ENCODE measurements around the gene BABAM1.
A peak's percentile ranks its signal among the peaks of the same experiment; 100 is the strongest.

DNA sequence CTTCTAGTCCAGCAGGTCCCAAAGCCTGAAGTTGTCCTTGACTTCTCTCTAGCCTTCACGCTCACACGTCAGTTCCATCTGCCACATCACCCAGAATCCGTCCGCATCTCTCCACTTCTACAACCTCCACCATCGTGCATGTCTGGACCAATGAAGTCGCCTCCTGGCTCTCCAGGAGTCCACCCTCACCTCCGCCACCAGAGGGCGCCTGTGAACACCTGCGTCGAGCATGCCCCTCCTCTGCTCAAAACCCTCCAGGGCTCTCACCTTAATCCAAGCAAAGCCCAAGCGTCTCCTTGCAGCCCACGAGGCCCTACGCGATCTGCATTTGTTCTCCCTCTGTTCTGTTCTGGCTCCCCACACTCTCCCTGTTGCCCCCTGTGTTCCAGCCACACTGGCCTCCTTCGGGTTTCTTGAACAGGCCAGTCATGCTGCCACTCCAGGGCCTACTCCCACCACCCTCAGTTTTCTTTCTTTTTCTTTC lies 6.4 kb upstream of the BABAM1 start:
- TF ChIP-seq POLR2A (IDR thresholded peaks at IDR 0.05) = no peak
- peak; percentile 77 to 87 (median 80) for TF ChIP-seq CTCF (IDR thresholded peaks at IDR 0.05)
- TF ChIP-seq EP300 (IDR thresholded peaks at IDR 0.05) = no peak
